B cell (primary cell): Measurements from ENCODE around the gene PAK4. TPM values are rescaled to one million over a fixed set of nuclear protein-coding genes. Genes with fewer than 3 reads are reported as not detected.

Experiments used
- ATAC-seq: fragments of 200-7000 bp; cut with Tn5 transposase; one replicate; pipeline ENCODE4 v1.10.0; 2021; ENCODE audit warnings: low read depth, mild to moderate bottlenecking, moderate number of reproducible peaks, moderate library complexity
- CTCF ChIA-PET: fragments of 350-600 bp; sonication (Branson Sonifier 250); formaldehyde crosslinking; loops from one replicate; lab custom pipeline; 2021; ENCODE audit warnings: antibody characterized with exemption, inconsistent platforms; lab: Charles Lee
- POLR2A ChIA-PET: fragments of 350-600 bp; sonication (Branson Sonifier 250); formaldehyde crosslinking; loops from one replicate; lab custom pipeline; 2021; ENCODE audit warnings: antibody characterized with exemption; lab: Charles Lee
- DNase-seq: peaks from one replicate; pipeline ENCODE4 v3.0.0; 2013
- H2AFZ ChIP-seq: 2 replicates; pipeline ENCODE4 v1.6.1; 2012; ENCODE audit warnings: mild to moderate bottlenecking, low read depth, low read length; ENCODE audit not compliant: insufficient read depth, poor library complexity, severe bottlenecking
- H3K27ac ChIP-seq, 2 donors: 1 replicate in 1 of 2; 2 replicates in 1 of 2; pipeline ENCODE4 v1.5.1; 2012 to 2013; ENCODE audit warnings: low read length in 2 of 2, mild to moderate bottlenecking in 2 of 2, moderate library complexity in 1 of 2
- H3K27me3 ChIP-seq, 4 experiments: fragments of 200-600 bp in 1 of 4; sonication (generic) in 1 of 4; replicated peaks in 1 of 4; 1 replicate in 2 of 4; 2 replicates in 2 of 4; pipeline versions ENCODE4 v1.6.1 to v1.7.0; 2013 to 2016; ENCODE audit warnings: low read length in 3 of 4, mild to moderate bottlenecking in 2 of 4, mixed read lengths in 1 of 4, moderate library complexity in 1 of 4; ENCODE audit not compliant: insufficient read depth in 4 of 4, control insufficient read depth in 3 of 4; ENCODE audit errors: control extremely low read depth in 1 of 4
- H3K36me3 ChIP-seq, 2 experiments: replicated peaks in 1 of 2; 1 replicate in 1 of 2; 2 replicates in 1 of 2; pipeline versions ENCODE4 v1.6.1 to v1.7.1; 2013; ENCODE audit warnings: low read length in 1 of 2; ENCODE audit not compliant: insufficient read depth in 2 of 2, control insufficient read depth in 1 of 2; ENCODE audit errors: control extremely low read depth in 1 of 2, extremely low read depth in 1 of 2
- H3K4me1 ChIP-seq, 2 donors: fragments of 200-600 bp in 1 of 2; sonication (generic) in 1 of 2; 1 replicate in 1 of 2; 2 replicates in 1 of 2; pipeline versions ENCODE4 v1.5.1 to v1.6.1; 2013 to 2017; ENCODE audit warnings: low read length in 2 of 2; ENCODE audit not compliant: control insufficient read depth in 2 of 2, insufficient read depth in 2 of 2
- H3K4me2 ChIP-seq: replicated peaks from 2 replicates; pipeline ENCODE3; 2012; ENCODE audit warnings: mild to moderate bottlenecking, low read depth, low read length; ENCODE audit not compliant: poor library complexity, severe bottlenecking
- H3K4me3 ChIP-seq, 5 experiments: fragments of 200-600 bp in 1 of 5; sonication (generic) in 1 of 5; 1 replicate in 3 of 5; 2 replicates in 2 of 5; pipeline versions ENCODE4 v1.5.1 to v1.7.0; 2011 to 2016; ENCODE audit warnings: low read length in 4 of 5, mild to moderate bottlenecking in 4 of 5, low read depth in 2 of 5, control low read depth in 1 of 5, moderate library complexity in 1 of 5; ENCODE audit not compliant: insufficient read depth in 1 of 5; ENCODE audit errors: control extremely low read depth in 1 of 5, extremely low read depth in 1 of 5
- H3K79me2 ChIP-seq: fragments of 200-600 bp; sonication (generic); one replicate; pipeline ENCODE4 v1.6.0; 2016; ENCODE audit warnings: low read length; ENCODE audit not compliant: control insufficient read depth, insufficient read depth
- H3K9ac ChIP-seq: fragments of 200-600 bp; sonication (generic); 2 replicates; pipeline ENCODE4 v1.6.1; 2017; ENCODE audit warnings: mild to moderate bottlenecking, low read length, moderate library complexity
- H3K9me3 ChIP-seq, 3 donors: one replicate each; pipeline versions ENCODE4 v1.6.1 to v1.7.1; 2013; ENCODE audit warnings: low read length in 2 of 3; ENCODE audit not compliant: control insufficient read depth in 2 of 3, insufficient read depth in 1 of 3; ENCODE audit errors: control extremely low read depth in 1 of 3
- H4K20me1 ChIP-seq: 2 replicates; pipeline ENCODE4 v1.6.0; 2012; ENCODE audit warnings: mild to moderate bottlenecking, low read length; ENCODE audit not compliant: insufficient read depth, control insufficient read depth, poor library complexity, severe bottlenecking
- H3K27ac Mint-ChIP-seq: one replicate; pipeline ENCODE4 v1.8.0; 2021; ENCODE audit warnings: mixed read lengths
- H3K27me3 Mint-ChIP-seq: one replicate; pipeline ENCODE4 v1.8.0; 2021; ENCODE audit warnings: mixed read lengths
- H3K4me1 Mint-ChIP-seq: one replicate; pipeline ENCODE4 v1.8.0; 2021; ENCODE audit warnings: mixed read lengths
- H3K4me3 Mint-ChIP-seq: one replicate; pipeline ENCODE4 v1.8.0; 2021; ENCODE audit warnings: mixed read lengths
- H3K9me3 Mint-ChIP-seq: one replicate; pipeline ENCODE4 v1.8.0; 2022; ENCODE audit warnings: mixed read lengths; ENCODE audit not compliant: insufficient read depth
- CTCF ChIP-seq: fragments of 200-600 bp; IDR thresholded peaks from one replicate; pipeline ENCODE4 v1.8.0; 2022; ENCODE audit warnings: antibody characterized with exemption, mild to moderate bottlenecking
- EZH2 ChIP-seq: IDR thresholded peaks from 2 replicates; pipeline ENCODE4 v1.6.1; 2012; ENCODE audit warnings: borderline replicate concordance, low read depth, mild to moderate bottlenecking, moderate library complexity, low read length; ENCODE audit not compliant: insufficient read depth, poor library complexity, severe bottlenecking
- WGBS: methylation state at CpG from one replicate; pipeline ENCODE4 v1.1.5; 2013; ENCODE audit warnings: missing lambda C conversion rate; ENCODE audit not compliant: insufficient coverage; 5-methylcytosine and 5-hydroxymethylcytosine counted together
- intact Hi-C: fragments of 100-400 bp; cut with micrococcal nuclease; formaldehyde crosslinking; loops from one replicate; pipeline ENCODE4 v1.10.0; 2022
- polyA plus RNA-seq: library from polyadenylated mRNA; depleted of rRNA; stranded (reverse); fragments of >200 nt; gene quantifications from 2 replicates; pipeline ENCODE4 v1.2.3, GENCODE V29; 2012
- total RNA-seq, 2 donors: library from RNA; stranded (reverse); fragments of 120-200 nt in 1 of 2; gene quantifications; 1 replicate in 1 of 2; 2 replicates in 1 of 2; pipeline versions ENCODE4 v1.2.3 to v1.2.4, GENCODE V29; 2013 to 2022

PAK4 gene
- total and polyA plus RNA-seq, 2 donors (not counting 1 experiment from before 2014, with no cell fraction given): 12.0 to 23.3 TPM

- H3K27me3 ChIP-seq: peaks cover 0 to 42% (median 25%) of the 10 kb centered on the region in 4 experiments
- Mint-ChIP-seq H3K27me3 (peaks cover 50% of the 10 kb centered on the region), H3K9me3 (no peaks in the 10 kb centered on the region), H3K4me1 (peaks cover 11% of the 10 kb centered on the region), H3K4me3 (no peak overlapping the region), H3K27ac (no peak overlapping the region)
- CTCF ChIA-PET: no interaction called here
- no peak overlapping the region for H3K27ac ChIP-seq
- H3K36me3 ChIP-seq: no peaks in the 10 kb centered on the region
- DNase-seq (no peak), ATAC-seq (no peak)
- no peak overlapping the region for H3K4me2 ChIP-seq
- H3K4me3 ChIP-seq: no peak overlapping the region
- 87% methylated on average over 5 of the region's 7 CpGs for WGBS
- no peak overlapping the region for H3K9ac ChIP-seq
- H3K4me1 ChIP-seq: peaks cover 10 to 12% of the 10 kb centered on the region in 2 donors
- peaks cover 0 to 3% (median 0%) of the 10 kb centered on the region in 3 donors for H3K9me3 ChIP-seq
- H3K79me2 ChIP-seq: no peaks in the 10 kb centered on the region
- H2AFZ ChIP-seq: no peak overlapping the region
- POLR2A ChIA-PET: no interaction called here
- TF ChIP-seq CTCF (no peak), EZH2 (no peak)
- no peaks in the 10 kb centered on the region for H4K20me1 ChIP-seq
- intact Hi-C loops: no loop called here
Observed at GRCh38 chr19:39084732-39085080, 40.9 kb upstream of the PAK4 start.

GRCh38 chr19:39085392-39085791 is 40.2 kb upstream of the PAK4 start:
- H3K79me2 ChIP-seq: no peaks in the 10 kb centered on the region
- intact Hi-C loops: no loop called here
- DNase-seq (no peak), ATAC-seq (no peak)
- WGBS: 80% methylated on average over 3 of the region's 8 CpGs
- H3K4me3 ChIP-seq: no peak overlapping the region
- no peaks in the 10 kb centered on the region for H3K36me3 ChIP-seq
- H3K27me3 Mint-ChIP-seq: peaks cover 49% of the 10 kb centered on the region
- H3K9me3 Mint-ChIP-seq: no peaks in the 10 kb centered on the region
- no peak for TF ChIP-seq EZH2
- TF ChIP-seq CTCF: no peak
- ChIA-PET CTCF (no interaction called here), POLR2A (no interaction called here)
- H4K20me1 ChIP-seq: no peaks in the 10 kb centered on the region
- H3K4me1 ChIP-seq: peaks cover 10 to 12% of the 10 kb centered on the region in 2 donors
- no peak overlapping the region for H3K27ac Mint-ChIP-seq
- no peak overlapping the region for H3K9ac ChIP-seq
- peaks cover 0 to 3% (median 0%) of the 10 kb centered on the region in 3 donors for H3K9me3 ChIP-seq
- H3K4me3 Mint-ChIP-seq: no peak overlapping the region
- no peak overlapping the region for H3K4me2 ChIP-seq
- H2AFZ ChIP-seq: no peak overlapping the region
- H3K27ac ChIP-seq: no peak overlapping the region
- H3K27me3 ChIP-seq: peaks cover 0 to 40% (median 25%) of the 10 kb centered on the region in 4 experiments
- H3K4me1 Mint-ChIP-seq: peaks cover 11% of the 10 kb centered on the region
